GM21576 (cell line): ENCODE results near the gene HSD17B14.
"Not testable (repeated sequence)": the region's sequence is repeated elsewhere in the genome, so short reads cannot be mapped to it uniquely, and the experiment has no call there.

Experiments
- ATAC-seq: cut with Tn5 transposase; IDR thresholded peaks from one replicate; pipeline ENCODE4 v1.9.1; 2021; ENCODE audit warnings: mild to moderate bottlenecking, moderate library complexity; ENCODE audit not compliant: unreplicated experiment

Gene HSD17B14

DNA sequence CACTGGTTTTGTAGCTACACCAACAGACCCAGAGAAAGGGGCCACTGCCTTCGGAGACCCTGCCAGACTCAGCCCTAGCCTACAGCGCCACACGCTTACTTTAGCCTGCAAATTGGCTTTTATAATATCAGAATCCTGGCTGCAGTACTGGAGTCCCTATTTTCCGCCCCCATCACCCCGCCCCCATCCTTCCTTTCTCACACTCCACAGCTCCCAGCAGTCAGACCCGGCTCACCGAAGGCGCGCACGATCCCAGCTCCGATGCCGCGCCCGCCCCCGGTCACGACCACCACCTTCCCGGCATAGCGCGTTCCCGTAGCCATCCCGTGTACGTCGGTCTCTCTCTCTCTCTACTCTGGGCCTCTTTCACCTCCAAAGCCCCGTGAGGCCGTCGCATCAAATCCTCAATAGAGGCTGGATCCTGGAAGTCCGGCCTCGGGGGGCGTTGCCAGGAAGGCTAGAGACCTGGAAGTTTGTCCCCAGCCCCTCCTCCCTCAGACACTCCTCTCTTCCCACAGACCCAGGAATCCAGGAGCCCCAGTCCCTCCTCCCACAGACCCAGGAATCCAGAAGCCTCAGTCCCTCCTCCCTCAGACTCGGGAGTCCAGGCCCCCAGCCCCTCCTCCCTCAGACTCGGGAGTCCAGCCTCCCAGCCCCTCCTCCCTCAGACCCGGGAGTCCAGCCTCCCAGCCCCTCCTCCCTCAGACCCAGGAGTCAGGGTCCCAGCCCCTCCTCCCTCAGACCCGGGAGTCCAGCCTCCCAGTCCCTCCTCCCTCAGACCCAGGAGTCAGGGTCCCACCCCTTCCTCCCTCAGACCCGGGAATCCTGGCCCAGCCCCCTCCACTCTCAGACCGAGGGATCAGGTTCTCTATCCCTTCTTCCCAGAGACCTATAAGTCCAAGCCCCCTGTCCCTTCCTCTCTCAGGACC is at the start of gene HSD17B14:
Gene HSD17B14, minus strand, starts transcription at position 403 of the 929 bp plus-strand sequence. Its CDS starts 80 bp downstream, at position 323.
- no peak for ATAC-seq

DNA sequence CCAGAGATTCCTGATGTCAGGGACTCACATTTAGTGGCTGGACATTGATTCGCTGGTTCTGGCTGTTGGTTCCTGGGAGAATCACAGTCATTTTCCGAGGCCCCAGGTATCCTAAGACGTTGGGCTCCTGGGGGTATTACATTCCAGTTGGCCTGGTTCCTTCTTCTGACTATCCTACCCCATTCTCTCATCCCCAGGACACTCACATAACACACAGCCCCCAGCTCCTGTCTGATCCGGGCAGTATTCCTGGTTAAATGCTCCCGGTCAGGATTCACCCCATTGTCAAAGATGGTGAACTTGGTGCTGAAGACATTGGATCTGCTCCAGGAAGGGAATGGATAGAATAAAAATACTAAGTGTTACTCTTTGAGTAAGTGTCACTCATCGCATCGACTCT is 47.4 kb upstream of the HSD17B14 start:
- no peak for ATAC-seq

DNA sequence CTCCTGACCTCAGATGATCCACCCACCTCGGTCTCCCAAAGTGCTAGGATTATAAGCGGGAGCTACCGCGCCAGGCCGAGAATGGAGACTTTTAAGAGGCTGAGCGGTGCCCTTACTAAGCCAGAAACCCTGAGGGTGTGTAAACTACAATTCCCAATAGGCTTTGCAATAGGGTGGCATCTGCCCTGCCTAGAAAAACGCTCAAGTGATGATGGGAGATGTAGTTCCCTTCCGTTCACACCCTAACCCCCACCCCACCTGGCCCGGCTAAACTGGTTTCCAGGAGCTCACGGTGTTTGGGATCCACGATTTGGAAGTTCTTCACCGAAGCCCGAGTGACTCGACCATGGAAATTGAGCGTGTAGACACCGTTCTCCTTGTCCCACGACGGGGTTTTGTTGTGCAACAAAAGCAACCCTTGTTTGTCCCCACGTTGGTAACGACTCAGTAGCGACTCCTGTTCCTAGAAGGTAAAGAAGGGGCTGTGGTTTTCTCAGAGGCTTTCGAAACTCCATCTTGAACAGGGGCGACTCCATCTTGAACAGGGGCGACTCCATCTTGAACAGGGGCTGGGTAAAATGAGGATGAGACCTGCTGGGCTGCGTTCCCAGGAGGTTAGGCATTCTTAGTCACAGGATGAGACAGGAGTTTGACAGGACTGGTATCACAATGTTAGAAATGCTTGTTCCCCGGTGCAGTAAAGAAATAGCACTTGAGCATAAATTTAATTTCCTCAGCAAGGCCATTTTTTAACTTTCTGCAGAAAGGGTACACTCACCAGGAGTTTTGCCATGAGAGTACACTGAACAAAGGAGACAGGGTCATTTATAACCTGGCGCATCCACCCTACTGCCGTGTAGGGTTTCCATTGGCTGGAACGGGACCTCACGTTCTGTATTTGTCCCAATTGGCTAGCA is 45.7 kb upstream of the HSD17B14 start:
- ATAC-seq: no peak

DNA sequence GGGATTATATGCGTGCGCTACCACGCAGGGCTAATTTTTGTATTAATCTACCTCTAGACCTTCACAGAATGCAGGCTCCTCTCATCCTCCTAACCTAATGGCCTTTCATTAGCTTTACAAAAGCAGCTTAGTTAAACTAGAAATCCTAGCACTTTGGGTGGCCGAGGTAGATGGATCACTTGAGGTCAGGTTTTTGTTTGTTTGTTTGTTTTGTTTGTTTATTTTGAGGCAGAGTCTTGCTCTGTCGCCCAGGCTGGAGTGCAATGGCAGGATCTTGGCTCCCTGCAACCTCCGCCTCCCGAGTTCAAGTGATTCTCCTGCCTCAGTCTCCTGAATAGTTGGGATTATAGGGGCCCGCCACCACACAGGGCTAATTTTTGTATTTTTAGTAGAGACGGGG is 43.4 kb upstream of the HSD17B14 start:
- ATAC-seq: not testable (repeated sequence)

DNA sequence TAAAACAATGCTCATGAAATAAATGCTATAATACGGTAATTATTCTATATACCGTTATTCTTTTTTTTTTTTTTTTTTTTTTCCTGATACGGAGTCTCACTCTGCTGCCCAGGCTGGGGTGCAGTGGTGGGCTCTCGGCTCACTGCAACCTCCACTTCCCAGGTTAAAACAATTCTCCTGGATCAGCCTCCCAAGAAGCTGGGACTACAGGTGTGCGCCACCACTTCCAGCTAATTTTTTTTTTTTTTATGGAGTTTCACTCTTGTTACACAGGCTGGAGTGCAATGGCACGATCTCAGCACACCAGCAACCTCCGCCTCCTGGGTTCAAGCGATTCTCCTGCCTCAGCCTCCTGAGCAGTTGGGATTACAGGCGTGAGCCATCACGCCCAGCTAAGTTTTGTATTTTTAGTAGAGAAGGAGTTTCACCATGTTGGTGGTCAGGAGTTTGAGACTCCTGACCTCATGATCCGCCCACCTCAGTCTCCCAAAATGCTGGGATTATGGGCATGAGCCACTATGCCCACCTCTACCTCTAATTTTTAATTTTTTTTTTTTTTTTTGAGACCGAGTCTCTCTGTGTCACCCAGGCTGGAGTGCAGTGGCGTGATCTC is 42.8 kb upstream of the HSD17B14 start:
- no peak for ATAC-seq

DNA sequence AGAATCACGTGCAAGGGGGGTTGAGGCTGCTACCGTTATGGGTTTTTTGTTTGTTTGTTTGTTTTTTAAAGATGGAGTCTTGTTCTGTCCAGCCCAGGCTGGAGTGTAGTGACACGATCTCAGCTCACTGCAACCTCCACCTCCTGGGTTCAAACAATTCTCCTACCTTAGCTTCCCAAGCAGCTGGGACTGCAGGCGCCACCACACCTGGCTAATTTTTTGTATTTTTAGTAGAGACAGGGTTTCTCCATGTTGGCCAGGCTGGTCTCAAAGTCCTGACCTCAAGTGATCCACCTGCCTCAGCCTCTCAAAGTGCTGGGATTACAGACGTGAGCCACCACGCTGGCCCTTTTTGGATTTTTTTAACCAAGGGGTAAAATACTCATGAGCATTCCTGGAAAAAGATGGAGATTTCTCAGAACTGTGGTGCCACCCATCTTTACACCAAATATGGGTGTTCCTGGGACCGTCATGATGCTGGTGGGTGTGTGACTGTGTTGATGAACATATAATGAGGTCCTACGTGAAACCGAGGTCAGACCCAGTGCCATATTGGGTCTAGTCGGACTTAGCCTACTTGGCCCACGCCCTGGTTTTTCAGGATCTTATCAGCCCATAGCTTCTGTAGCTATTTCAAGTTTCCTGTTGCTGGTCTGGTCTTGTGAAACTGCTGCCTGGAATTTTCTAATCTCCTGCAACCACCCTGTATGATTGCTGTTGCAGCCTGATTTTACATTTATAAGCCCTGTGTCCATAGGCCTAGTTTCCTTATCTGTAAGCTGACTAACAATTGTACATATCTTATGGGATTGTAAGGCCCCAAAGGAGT is 42.1 kb upstream of the HSD17B14 start:
- no peak for ATAC-seq

DNA sequence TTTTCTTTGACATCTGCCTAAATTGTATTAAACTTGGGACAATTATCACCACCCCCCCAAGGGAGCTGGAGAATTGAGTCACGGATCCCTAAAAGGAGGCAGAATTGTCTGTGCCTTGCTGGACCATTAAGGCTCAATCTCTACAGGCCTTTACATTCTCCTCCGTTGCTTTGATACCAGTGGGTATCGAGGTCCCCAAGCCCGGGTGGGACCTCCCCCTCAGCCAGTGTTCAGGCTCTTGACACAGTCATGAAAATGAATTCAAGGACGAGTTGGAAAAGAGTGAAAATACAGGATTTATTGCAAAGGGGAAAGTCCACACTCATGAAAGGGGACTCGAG is 41.5 kb upstream of the HSD17B14 start:
- no peak for ATAC-seq

DNA sequence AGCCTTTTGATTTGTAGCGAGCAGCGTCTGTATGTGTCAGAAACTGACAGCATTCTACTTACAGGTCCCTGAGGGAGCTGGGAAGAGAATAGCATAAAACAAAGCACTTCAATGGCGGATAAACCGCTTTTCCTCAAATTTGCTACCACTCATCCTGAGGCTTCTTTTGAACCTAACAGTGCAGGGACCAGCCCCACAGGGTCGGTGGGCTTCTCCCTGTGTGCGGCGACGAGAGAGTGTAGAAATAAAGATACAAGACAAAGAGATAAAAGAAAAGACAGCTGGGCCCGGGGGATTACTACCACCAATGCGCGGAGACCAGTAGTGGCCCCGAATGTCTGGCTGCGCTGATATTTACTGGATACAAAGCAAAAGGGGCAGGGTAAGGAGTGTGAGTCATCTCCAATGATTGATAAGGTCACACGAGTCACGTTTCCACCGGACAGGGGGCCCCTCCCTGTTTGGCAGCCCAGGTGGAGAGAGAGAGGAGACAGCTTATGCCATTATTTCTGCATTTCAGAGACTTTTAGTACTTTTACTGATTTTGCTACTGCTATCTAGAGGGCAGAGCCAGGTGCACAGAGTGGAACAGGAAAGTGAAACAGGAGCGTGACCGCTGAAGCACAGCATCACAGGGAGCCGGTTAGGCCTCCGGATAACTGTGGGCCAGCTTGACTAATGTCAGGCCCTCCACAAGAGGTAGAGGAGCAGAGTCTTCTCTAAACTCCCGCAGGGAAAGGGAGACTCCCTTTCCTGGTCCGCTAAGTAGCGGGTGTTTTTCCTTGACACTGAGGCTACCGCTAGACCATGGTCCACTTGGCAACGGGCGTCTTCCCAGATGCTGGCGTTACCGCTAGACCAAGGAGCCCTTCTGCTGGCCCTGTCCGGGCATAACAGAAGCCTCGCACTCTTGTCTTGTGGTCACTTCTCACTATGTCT is 40.0 kb upstream of the HSD17B14 start:
- not testable (repeated sequence) for ATAC-seq

DNA sequence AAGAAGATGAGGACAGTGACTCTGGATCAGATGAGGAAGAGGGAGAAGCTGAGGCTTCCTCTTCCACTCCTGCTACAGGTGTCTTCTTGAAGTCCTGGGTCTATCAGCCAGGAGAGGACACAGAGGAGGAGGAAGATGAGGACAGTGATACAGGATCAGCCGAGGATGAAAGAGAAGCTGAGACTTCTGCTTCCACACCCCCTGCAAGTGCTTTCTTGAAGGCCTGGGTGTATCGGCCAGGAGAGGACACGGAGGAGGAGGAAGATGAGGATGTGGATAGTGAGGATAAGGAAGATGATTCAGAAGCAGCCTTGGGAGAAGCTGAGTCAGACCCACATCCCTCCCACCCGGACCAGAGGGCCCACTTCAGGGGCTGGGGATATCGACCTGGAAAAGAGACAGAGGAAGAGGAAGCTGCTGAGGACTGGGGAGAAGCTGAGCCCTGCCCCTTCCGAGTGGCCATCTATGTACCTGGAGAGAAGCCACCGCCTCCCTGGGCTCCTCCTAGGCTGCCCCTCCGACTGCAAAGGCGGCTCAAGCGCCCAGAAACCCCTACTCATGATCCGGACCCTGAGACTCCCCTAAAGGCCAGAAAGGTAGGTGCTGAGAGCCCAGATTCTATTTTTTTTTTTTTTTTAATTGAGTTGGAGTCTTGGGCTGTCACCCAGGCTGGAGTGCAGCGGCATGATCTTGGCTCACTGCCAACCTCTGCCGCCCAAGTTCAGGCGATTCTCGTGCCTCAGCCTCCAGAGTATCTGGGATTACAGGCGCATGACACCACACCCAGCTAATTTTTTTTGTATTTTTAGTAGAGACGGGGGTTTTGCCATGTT is 38.2 kb upstream of the HSD17B14 start:
- ATAC-seq: no peak

DNA sequence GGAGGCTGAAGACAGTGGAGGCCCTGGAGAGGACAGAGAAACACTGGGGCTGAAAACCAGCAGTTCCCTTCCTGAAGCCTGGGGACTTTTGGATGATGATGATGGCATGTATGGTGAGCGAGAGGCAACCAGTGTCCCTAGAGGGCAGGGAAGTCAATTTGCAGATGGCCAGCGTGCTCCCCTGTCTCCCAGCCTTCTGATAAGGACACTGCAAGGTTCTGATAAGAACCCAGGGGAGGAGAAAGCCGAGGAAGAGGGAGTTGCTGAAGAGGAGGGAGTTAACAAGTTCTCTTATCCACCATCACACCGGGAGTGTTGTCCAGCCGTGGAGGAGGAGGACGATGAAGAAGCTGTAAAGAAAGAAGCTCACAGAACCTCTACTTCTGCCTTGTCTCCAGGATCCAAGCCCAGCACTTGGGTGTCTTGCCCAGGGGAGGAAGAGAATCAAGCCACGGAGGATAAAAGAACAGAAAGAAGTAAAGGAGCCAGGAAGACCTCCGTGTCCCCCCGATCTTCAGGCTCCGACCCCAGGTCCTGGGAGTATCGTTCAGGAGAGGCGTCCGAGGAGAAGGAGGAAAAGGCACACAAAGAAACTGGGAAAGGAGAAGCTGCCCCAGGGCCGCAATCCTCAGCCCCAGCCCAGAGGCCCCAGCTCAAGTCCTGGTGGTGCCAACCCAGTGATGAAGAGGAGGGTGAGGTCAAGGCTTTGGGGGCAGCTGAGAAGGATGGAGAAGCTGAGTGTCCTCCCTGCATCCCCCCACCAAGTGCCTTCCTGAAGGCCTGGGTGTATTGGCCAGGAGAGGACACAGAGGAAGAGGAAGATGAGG is 37.4 kb upstream of the HSD17B14 start:
- no peak for ATAC-seq

DNA sequence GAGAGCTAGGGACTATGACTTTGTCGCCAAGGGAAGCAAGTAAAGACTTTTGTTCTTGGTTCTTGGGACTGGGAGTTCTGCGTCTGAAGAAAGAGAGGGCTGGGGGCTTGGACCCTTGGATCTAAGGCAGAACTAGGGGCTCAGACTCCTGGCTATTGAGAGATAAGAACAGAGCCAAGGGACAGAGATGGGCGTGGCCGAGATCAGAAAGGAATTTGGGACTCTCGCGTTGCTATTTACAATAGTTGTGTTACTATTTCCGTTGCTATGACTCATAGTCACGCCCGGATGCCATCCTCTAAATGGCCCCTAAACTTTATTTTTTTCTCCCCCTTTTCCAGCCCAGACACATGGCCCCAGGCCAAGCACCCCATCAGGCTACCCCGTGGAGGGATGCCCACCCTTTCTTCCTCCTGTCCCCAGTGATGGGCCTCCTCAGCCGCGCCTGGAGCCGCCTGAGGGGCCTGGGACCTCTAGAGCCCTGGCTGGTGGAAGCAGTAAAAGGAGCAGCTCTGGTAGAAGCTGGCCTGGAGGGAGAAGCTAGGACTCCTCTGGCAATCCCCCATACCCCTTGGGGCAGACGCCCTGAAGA is 36.7 kb upstream of the HSD17B14 start:
- no peak for ATAC-seq

DNA sequence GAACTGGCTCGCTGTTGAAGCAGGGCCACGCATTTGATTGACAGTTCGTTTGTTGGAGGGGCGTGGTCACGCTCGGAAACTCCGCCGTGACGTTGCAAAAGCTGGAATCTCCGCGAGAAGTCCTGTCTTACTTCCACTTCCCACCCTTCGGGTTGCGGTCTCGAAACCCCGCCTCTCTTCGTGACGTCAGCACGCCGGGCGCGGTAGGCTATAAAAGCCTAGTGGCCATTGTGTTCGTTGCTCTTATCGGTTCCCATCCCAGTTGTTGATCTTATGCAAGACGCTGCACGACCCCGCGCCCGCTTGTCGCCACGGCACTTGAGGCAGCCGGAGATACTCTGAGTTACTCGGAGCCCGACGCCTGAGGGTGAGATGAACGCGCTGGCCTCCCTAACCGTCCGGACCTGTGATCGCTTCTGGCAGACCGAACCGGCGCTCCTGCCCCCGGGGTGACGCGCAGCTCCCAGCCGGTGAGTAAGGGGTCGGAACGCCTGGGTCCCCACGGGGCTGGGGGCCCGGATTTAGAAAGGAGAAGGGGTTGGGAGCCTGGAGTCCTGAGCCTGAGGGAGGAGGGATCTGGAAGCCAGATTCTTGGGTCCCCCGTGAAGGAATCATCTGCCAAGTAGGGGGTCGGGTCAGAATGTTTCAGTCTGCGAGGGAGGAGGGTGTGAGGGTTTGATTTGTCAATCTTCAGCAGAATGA is 36.0 kb upstream of the HSD17B14 start, which contains the start of gene PPP1R15A:
Gene PPP1R15A, plus strand, starts transcription at position 240 of the 702 bp plus-strand sequence. CDS start 813 bp downstream, outside the sequence.
- peak; percentile 50 for ATAC-seq

DNA sequence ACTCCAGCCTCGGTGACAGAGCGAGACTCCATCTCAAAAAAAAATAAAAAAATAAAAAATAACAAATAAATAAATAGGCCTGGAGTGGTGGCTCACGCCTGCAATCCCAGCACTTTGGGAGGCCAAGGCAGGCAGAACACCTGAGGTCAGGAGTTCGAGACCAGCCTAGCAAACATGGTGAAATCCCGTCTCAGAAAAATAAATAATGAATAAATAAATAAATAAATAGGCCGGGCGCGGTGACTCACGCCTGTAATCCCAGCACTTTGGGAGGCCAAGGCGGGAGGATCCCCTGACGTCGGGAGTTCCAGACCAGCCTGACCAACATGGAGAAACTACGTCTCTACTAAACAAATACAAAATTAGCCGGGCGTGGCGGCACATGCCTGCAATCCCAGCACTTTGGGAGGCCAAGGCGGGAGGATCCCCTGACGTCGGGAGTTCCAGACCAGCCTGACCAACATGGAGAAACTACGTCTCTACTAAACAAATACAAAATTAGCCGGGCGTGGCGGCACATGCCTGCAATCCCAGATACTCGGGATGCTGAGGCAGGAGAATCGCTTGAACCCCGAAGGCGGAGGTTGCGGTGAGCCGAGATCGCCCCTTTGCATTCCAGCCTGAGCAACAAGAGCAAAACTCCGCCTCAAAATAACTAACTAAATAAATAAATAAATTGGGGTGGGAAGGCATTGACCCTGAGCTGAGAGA is 35.3 kb upstream of the HSD17B14 start:
- ATAC-seq: not testable (repeated sequence)

DNA sequence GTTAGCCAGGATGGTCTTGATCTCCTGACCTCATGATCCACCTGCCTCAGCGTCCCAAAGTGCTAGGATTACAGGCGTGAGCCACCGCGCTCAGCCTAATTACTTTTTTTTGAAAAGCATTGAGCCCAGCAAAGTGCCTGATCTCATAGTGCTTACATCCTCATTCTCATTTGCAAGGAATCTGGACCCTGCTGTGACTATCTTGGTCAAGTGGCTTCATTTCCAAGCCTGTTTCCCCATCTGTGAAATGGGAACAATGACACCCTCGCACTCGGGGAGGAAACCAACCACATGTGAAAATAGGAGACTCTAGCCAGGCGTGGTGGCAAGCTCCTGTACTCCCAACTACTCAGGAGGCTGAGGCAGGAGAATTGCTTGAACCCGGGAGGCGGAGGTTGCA is 33.8 kb upstream of the HSD17B14 start:
- no peak for ATAC-seq

DNA sequence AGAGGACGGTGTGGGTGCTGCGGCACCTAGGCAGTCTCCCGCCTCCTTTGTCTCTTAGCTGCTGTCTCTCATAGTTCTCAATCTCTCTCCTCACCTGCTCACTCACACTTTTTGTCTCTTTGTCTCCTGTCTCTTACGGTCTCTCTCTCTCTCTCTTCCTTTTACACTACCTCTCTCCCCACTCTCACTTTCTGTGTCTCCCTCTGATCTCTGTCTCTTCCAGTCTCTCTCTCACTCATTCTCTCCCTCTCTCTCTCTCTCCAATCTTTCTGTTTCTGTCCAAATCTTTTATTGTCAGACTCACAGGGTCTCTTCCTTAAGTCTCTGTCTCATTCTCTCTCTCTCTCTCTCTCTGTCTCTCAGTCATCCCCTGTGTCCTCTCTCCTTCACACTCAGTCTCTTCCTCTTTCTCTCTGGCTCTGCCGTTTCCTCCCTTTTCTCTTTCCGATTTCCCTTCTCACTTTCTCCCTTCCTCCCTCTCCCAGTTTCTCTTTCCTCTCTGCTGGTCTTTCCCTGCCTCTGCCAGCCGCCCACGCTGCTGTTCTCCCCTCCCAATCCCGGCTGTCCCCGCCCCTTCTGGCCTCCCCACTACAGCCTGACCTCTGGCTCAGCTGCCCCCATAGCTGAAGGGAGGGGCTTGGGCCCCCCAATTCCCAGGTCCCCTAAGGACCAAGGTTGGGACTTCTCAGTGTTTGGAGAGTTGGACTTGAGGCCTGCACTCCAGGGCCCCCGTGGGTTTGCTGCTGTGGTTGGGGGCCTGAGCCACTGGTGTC is 32.0 kb upstream of the HSD17B14 start, which contains the start of gene PLEKHA4:
Gene PLEKHA4, minus strand, starts transcription at position 504 of the 773 bp plus-strand sequence. CDS start 997 bp downstream, outside the sequence.
- ATAC-seq: no peak
